ENCODE data around the gene ANKS1B.

The ANKS1B gene

GRCh38 chr12:98908866-98909265, 1075.9 kb downstream of the ANKS1B start:
- DNase-seq = no peak

- no peak for DNase-seq
Observed at GRCh38 chr12:98903875-98904274, 1080.9 kb downstream of the ANKS1B start.

GRCh38 chr12:98901189-98901588, 1083.5 kb downstream of the ANKS1B start:
- DNase-seq = no peak

- no peak for DNase-seq
Observed at GRCh38 chr12:98896938-98897337, 1087.8 kb downstream of the ANKS1B start.

- no peak for DNase-seq
Observed at GRCh38 chr12:98895086-98895651, 1089.6 kb downstream of the ANKS1B start.

GRCh38 chr12:98894412-98895085, 1090.2 kb downstream of the ANKS1B start:
- no peak for DNase-seq

GRCh38 chr12:98893675-98894411, 1090.9 kb downstream of the ANKS1B start:
- no peak for DNase-seq

GRCh38 chr12:98893126-98893674, 1091.5 kb downstream of the ANKS1B start:
- DNase-seq = no peak

- no peak for DNase-seq
Observed at GRCh38 chr12:98885778-98886177, 1099.0 kb downstream of the ANKS1B start.

- DNase-seq = no peak
Observed at GRCh38 chr12:98883231-98883630, 1101.5 kb downstream of the ANKS1B start.

- DNase-seq = no peak
Observed at GRCh38 chr12:98882526-98882925, 1102.2 kb downstream of the ANKS1B start.

GRCh38 chr12:98873776-98874175, 1111.0 kb downstream of the ANKS1B start:
- DNase-seq = no peak

- DNase-seq = no peak
Observed at GRCh38 chr12:98870504-98870903, 1114.2 kb downstream of the ANKS1B start.

- DNase-seq = no peak
Observed at GRCh38 chr12:98869886-98870503, 1114.7 kb downstream of the ANKS1B start.

GRCh38 chr12:98868538-98868937, 1116.2 kb downstream of the ANKS1B start:
- no peak for DNase-seq

- no peak for DNase-seq
Observed at GRCh38 chr12:98868076-98868475, 1116.7 kb downstream of the ANKS1B start.

- DNase-seq = no peak
Observed at GRCh38 chr12:98864363-98864762, 1120.4 kb downstream of the ANKS1B start.

GRCh38 chr12:98863167-98863566, 1121.6 kb downstream of the ANKS1B start:
- DNase-seq = no peak

- no peak for DNase-seq
Observed at GRCh38 chr12:98861251-98861650, 1123.5 kb downstream of the ANKS1B start.

- no peak for DNase-seq
Observed at GRCh38 chr12:98856897-98857540, 1127.7 kb downstream of the ANKS1B start.

GRCh38 chr12:98852181-98852580, 1132.6 kb downstream of the ANKS1B start:
- DNase-seq = no peak

- DNase-seq = no peak
Observed at GRCh38 chr12:98847242-98847641, 1137.5 kb downstream of the ANKS1B start.

- no peak for DNase-seq
Observed at GRCh38 chr12:98845957-98846356, 1138.8 kb downstream of the ANKS1B start.
